Mesenchymal stem cell (in vitro differentiated cells and primary cell): ENCODE data around the gene PLCD4.

Experiments used
- DNase-seq: peaks from one replicate; pipeline ENCODE4 v3.0.0-alpha.2; 2013
- H2AFZ ChIP-seq: one replicate; pipeline ENCODE4 v1.6.1; 2013; ENCODE audit warnings: low read depth, mild to moderate bottlenecking, control low read depth, inconsistent platforms, low read length, moderate library complexity
- H2AK5ac ChIP-seq: 2 replicates; pipeline ENCODE4 v1.6.1; 2013; ENCODE audit warnings: low read length, moderate library complexity, mild to moderate bottlenecking, inconsistent platforms; ENCODE audit not compliant: severe bottlenecking
- H2BK120ac ChIP-seq: one replicate; pipeline ENCODE4 v1.6.1; 2013; ENCODE audit warnings: low read depth, mild to moderate bottlenecking, inconsistent platforms, low read length, moderate library complexity
- H2BK12ac ChIP-seq, 2 experiments: one replicate each; pipeline ENCODE4 v1.6.1; 2013; ENCODE audit warnings: inconsistent platforms in 2 of 2, low read length in 2 of 2, mild to moderate bottlenecking in 2 of 2, moderate library complexity in 2 of 2, control low read depth in 1 of 2
- H2BK15ac ChIP-seq: one replicate; pipeline ENCODE4 v1.6.1; 2013; ENCODE audit warnings: mild to moderate bottlenecking, low read depth, inconsistent platforms; ENCODE audit not compliant: poor library complexity, severe bottlenecking
- H2BK5ac ChIP-seq: 2 replicates; pipeline ENCODE4 v1.6.1; 2013; ENCODE audit warnings: low read depth, mild to moderate bottlenecking, low read length, control low read depth, inconsistent platforms; ENCODE audit not compliant: poor library complexity, severe bottlenecking
- H3K14ac ChIP-seq, 2 experiments: one replicate each; pipeline ENCODE4 v1.6.1; 2013; ENCODE audit warnings: inconsistent platforms in 2 of 2, low read length in 2 of 2, control low read depth in 1 of 2, mild to moderate bottlenecking in 1 of 2, moderate library complexity in 1 of 2
- H3K18ac ChIP-seq, 2 experiments: one replicate each; pipeline ENCODE4 v1.6.1; 2013; ENCODE audit warnings: inconsistent platforms in 2 of 2, low read length in 2 of 2, control low read depth in 1 of 2, low read depth in 1 of 2, mild to moderate bottlenecking in 1 of 2
- H3K23ac ChIP-seq, 2 experiments: one replicate each; pipeline ENCODE4 v1.6.1; 2013; ENCODE audit warnings: inconsistent platforms in 2 of 2, low read length in 2 of 2, mild to moderate bottlenecking in 2 of 2, moderate library complexity in 2 of 2, control low read depth in 1 of 2
- H3K27ac ChIP-seq: 2 replicates; pipeline ENCODE4 v1.5.1; 2013; ENCODE audit warnings: mild to moderate bottlenecking, moderate library complexity, low read length, control low read depth, inconsistent platforms; ENCODE audit not compliant: poor library complexity, severe bottlenecking
- H3K27me3 ChIP-seq, 2 experiments: 2 replicates each; pipeline versions ENCODE4 v1.6.1 to v1.7.0; 2013; ENCODE audit warnings: low read length in 2 of 2, mild to moderate bottlenecking in 2 of 2, moderate library complexity in 2 of 2, control low read depth in 1 of 2, inconsistent platforms in 1 of 2; ENCODE audit not compliant: control insufficient read depth in 1 of 2, insufficient read depth in 1 of 2
- H3K36me3 ChIP-seq, 2 experiments: 2 replicates each; pipeline versions ENCODE4 v1.6.1 to v1.7.0; 2013; ENCODE audit warnings: low read length in 2 of 2, control low read depth in 1 of 2, inconsistent platforms in 1 of 2, low read depth in 1 of 2, mild to moderate bottlenecking in 1 of 2; ENCODE audit not compliant: insufficient read depth in 2 of 2, control insufficient read depth in 1 of 2
- H3K4ac ChIP-seq, 2 experiments: one replicate each; pipeline ENCODE4 v1.6.1; 2013; ENCODE audit warnings: inconsistent platforms in 2 of 2, low read length in 2 of 2, mild to moderate bottlenecking in 2 of 2, moderate library complexity in 2 of 2, control low read depth in 1 of 2, low read depth in 1 of 2
- H3K4me1 ChIP-seq: 2 replicates; pipeline ENCODE4 v1.6.1; 2013; ENCODE audit warnings: low read depth, low read length, control low read depth; ENCODE audit not compliant: control insufficient read depth, insufficient read depth
- H3K4me2 ChIP-seq: 2 replicates; pipeline ENCODE4 v1.6.1; 2013; ENCODE audit warnings: low read length, mild to moderate bottlenecking, inconsistent platforms; ENCODE audit not compliant: poor library complexity, severe bottlenecking
- H3K4me3 ChIP-seq, 2 experiments: 2 replicates each; pipeline versions ENCODE4 v1.5.1 to v1.7.0; 2013; ENCODE audit warnings: low read length in 2 of 2, mild to moderate bottlenecking in 2 of 2, control low read depth in 1 of 2, low read depth in 1 of 2; ENCODE audit not compliant: insufficient read depth in 1 of 2
- H3K79me1 ChIP-seq: replicated peaks from 2 replicates; pipeline ENCODE4 v1.6.1; 2013; ENCODE audit warnings: mild to moderate bottlenecking, control low read depth, low read length, inconsistent platforms; ENCODE audit not compliant: poor library complexity, severe bottlenecking
- H3K9ac ChIP-seq: 2 replicates; pipeline ENCODE4 v1.7.0; 2013; ENCODE audit warnings: mild to moderate bottlenecking, low read length, moderate library complexity
- H3K9me3 ChIP-seq: 2 replicates; pipeline ENCODE4 v1.7.0; 2013; ENCODE audit warnings: mild to moderate bottlenecking, low read length; ENCODE audit not compliant: control insufficient read depth
- H4K8ac ChIP-seq: one replicate; pipeline ENCODE4 v1.6.1; 2013; ENCODE audit warnings: inconsistent platforms, mild to moderate bottlenecking, low read length, moderate library complexity
- H4K91ac ChIP-seq: one replicate; pipeline ENCODE4 v1.6.1; 2013; ENCODE audit warnings: mild to moderate bottlenecking, low read length, inconsistent platforms
- WGBS: methylation state at CpG from one replicate; pipeline ENCODE4 v1.1.7; 2013; ENCODE audit warnings: mixed read lengths; 5-methylcytosine and 5-hydroxymethylcytosine counted together

The PLCD4 gene

GRCh38 chr2:218663901-218664300 lies 56.2 kb downstream of the PLCD4 start:
- no peak overlapping the region for H2BK5ac ChIP-seq
- no peak overlapping the region for H4K91ac ChIP-seq
- no peak overlapping the region for H4K8ac ChIP-seq
- no peak overlapping the region for H3K14ac ChIP-seq
- H3K23ac ChIP-seq: no peak overlapping the region
- no peak for DNase-seq
- no peak overlapping the region for H2BK15ac ChIP-seq
- no peaks in the 10 kb centered on the region for H3K9me3 ChIP-seq
- no peak overlapping the region for H3K4ac ChIP-seq
- H3K36me3 ChIP-seq: peaks cover 58 to 75% of the 10 kb centered on the region in 2 experiments
- no peak overlapping the region for H2BK12ac ChIP-seq
- H3K27me3 ChIP-seq: no peaks in the 10 kb centered on the region
- H2BK120ac ChIP-seq: no peak overlapping the region
- H3K9ac ChIP-seq: no peak overlapping the region
- H2AFZ ChIP-seq: no peak overlapping the region
- no peak overlapping the region for H3K4me2 ChIP-seq
- H3K4me3 ChIP-seq: no peak overlapping the region
- H3K79me1 ChIP-seq: peaks cover 36% of the 10 kb centered on the region
- 97% methylated on average over 15 of the region's 15 CpGs for WGBS
- H3K18ac ChIP-seq: no peak overlapping the region
- H3K27ac ChIP-seq: no peak overlapping the region
- H3K4me1 ChIP-seq: no peaks in the 10 kb centered on the region
- no peak overlapping the region for H2AK5ac ChIP-seq

GRCh38 chr2:218664653-218665052 lies 57.0 kb downstream of the PLCD4 start:
- no peaks in the 10 kb centered on the region for H3K4me1 ChIP-seq
- H3K18ac ChIP-seq: no peak overlapping the region
- H3K4me3 ChIP-seq: no peak overlapping the region
- no peak overlapping the region for H4K8ac ChIP-seq
- peaks cover 36% of the 10 kb centered on the region for H3K79me1 ChIP-seq
- H4K91ac ChIP-seq: no peak overlapping the region
- no peaks in the 10 kb centered on the region for H3K27me3 ChIP-seq
- no peak overlapping the region for H3K23ac ChIP-seq
- no peaks in the 10 kb centered on the region for H3K9me3 ChIP-seq
- H2BK5ac ChIP-seq: no peak overlapping the region
- H2BK15ac ChIP-seq: no peak overlapping the region
- DNase-seq: no peak
- WGBS: 100% methylated on average over 7 of the region's 7 CpGs
- H3K4me2 ChIP-seq: no peak overlapping the region
- H2AFZ ChIP-seq: no peak overlapping the region
- H3K4ac ChIP-seq: no peak overlapping the region
- H3K14ac ChIP-seq: no peak overlapping the region
- H2BK12ac ChIP-seq: no peak overlapping the region
- no peak overlapping the region for H3K27ac ChIP-seq
- H3K36me3 ChIP-seq: peaks cover 58 to 83% of the 10 kb centered on the region in 2 experiments
- H3K9ac ChIP-seq: no peak overlapping the region
- no peak overlapping the region for H2AK5ac ChIP-seq
- no peak overlapping the region for H2BK120ac ChIP-seq

GRCh38 chr2:218671097-218671653 lies 63.5 kb downstream of the PLCD4 start:
- peaks cover 20 to 61% of the 10 kb centered on the region in 2 experiments for H3K36me3 ChIP-seq
- H2AK5ac ChIP-seq: peak overlapping the region; percentile 8
- H3K79me1 ChIP-seq: peaks cover 23% of the 10 kb centered on the region
- peak overlapping the region; percentile 99 for H3K9ac ChIP-seq
- H2BK5ac ChIP-seq: no peak overlapping the region
- peak overlapping the region; percentile 87 for H4K8ac ChIP-seq
- no peak overlapping the region for H3K4ac ChIP-seq
- H3K27ac ChIP-seq: peak overlapping the region; percentile 75
- peak overlapping the region; percentile 80 for H2AFZ ChIP-seq
- H2BK15ac ChIP-seq: no peak overlapping the region
- peak overlapping the region; percentile 88 for H4K91ac ChIP-seq
- no peak overlapping the region for H3K14ac ChIP-seq
- no peaks in the 10 kb centered on the region for H3K27me3 ChIP-seq
- H3K4me1 ChIP-seq: peaks cover 3% of the 10 kb centered on the region
- peak overlapping the region; percentile 51 for H3K4me2 ChIP-seq
- WGBS: 41% methylated on average over 12 of the region's 12 CpGs
- H3K9me3 ChIP-seq: no peaks in the 10 kb centered on the region
- peak; percentile 71 for DNase-seq
- H3K23ac ChIP-seq: no peak overlapping the region
- no peak overlapping the region for H2BK12ac ChIP-seq
- no peak overlapping the region for H2BK120ac ChIP-seq
- H3K18ac ChIP-seq: peak overlapping the region in 1 of 2 experiments; percentile 97
- H3K4me3 ChIP-seq: peak overlapping the region; percentile 95

GRCh38 chr2:218671654-218672566 lies 64.2 kb downstream of the PLCD4 start, which contains the start of the genes RNF25 and STK36:
RNF25 (minus strand) TSS chr2:218672002; CDS start chr2:218671970, 32 bp downstream.
STK36 (plus strand) TSS chr2:218672086; CDS start chr2:218672830, 744 bp downstream.
- Histone ChIP-seq H3K4me3 (peak within 1 kb of the TSS; percentile 95), H2AK5ac (peak within 1 kb of the TSS; percentile 77), H3K4ac (peak within 1 kb of the TSS in 1 of 2 experiments; percentile 56), H3K14ac (peak within 1 kb of the TSS in 1 of 2 experiments; percentile 68), H3K4me1 (peaks cover 3% of the 10 kb centered on the region), H2BK5ac (peak within 1 kb of the TSS; percentile 88), H3K9me3 (no peaks in the 10 kb centered on the region), H3K4me2 (peak within 1 kb of the TSS; percentile 51), H3K27ac (peak within 1 kb of the TSS; percentile 91), H2BK12ac (no peak within 1 kb of the TSS), H2AFZ (peak within 1 kb of the TSS; percentile 80), H4K91ac (peak within 1 kb of the TSS; percentile 88), H2BK120ac (no peak within 1 kb of the TSS), H4K8ac (peak within 1 kb of the TSS; percentile 87), H3K36me3 (peaks cover 22 to 57% of the 10 kb centered on the region in 2 experiments), H2BK15ac (peak within 1 kb of the TSS; percentile 44), H3K79me1 (peaks cover 20% of the 10 kb centered on the region), H3K23ac (no peak within 1 kb of the TSS), H3K18ac (peak within 1 kb of the TSS; percentile 93 to 97), H3K27me3 (no peaks in the 10 kb centered on the region), H3K9ac (peak within 1 kb of the TSS; percentile 99)
- DNase-seq: peak; percentile 92
- under 1% methylated on average over 47 of the region's 49 CpGs for WGBS
